GM18511 (cell line): Measurements from ENCODE around the gene MYBPC2.
A peak's percentile ranks its signal among the peaks of the same experiment; 100 is the strongest.

Experiments
- ATAC-seq: cut with Tn5 transposase; IDR thresholded peaks from one replicate; pipeline ENCODE4 v1.9.1; 2021; ENCODE audit warnings: mild to moderate bottlenecking, moderate library complexity; ENCODE audit not compliant: unreplicated experiment

Gene MYBPC2

GRCh38 chr19:50409347-50409746 is 23.3 kb upstream of the MYBPC2 start:
- no peak for ATAC-seq

- no peak for ATAC-seq
Observed at GRCh38 chr19:50410109-50410508, 22.6 kb upstream of the MYBPC2 start.

GRCh38 chr19:50412419-50412818 is 20.3 kb upstream of the MYBPC2 start:
- no peak for ATAC-seq

GRCh38 chr19:50413096-50413495 is 19.6 kb upstream of the MYBPC2 start:
- ATAC-seq = no peak

- ATAC-seq = no peak
Observed at GRCh38 chr19:50413531-50413930, 19.2 kb upstream of the MYBPC2 start.

- peak; percentile 41 for ATAC-seq
Observed at GRCh38 chr19:50414864-50415660, 17.6 kb upstream of the MYBPC2 start.

GRCh38 chr19:50415661-50416033 is 17.0 kb upstream of the MYBPC2 start:
- ATAC-seq = peak; percentile 64

GRCh38 chr19:50416034-50416977 is 16.4 kb upstream of the MYBPC2 start:
- ATAC-seq = no peak

GRCh38 chr19:50417111-50418081 is 15.3 kb upstream of the MYBPC2 start:
- ATAC-seq = no peak

- ATAC-seq = no peak
Observed at GRCh38 chr19:50418176-50419021, 14.3 kb upstream of the MYBPC2 start, which contains the start of gene SPIB. TSS of gene SPIB (plus strand) at chr19:50418938. CDS start at chr19:50418963, 25 bp downstream.

- no peak for ATAC-seq
Observed at GRCh38 chr19:50419022-50419579, 13.6 kb upstream of the MYBPC2 start.

GRCh38 chr19:50419580-50420035 is 13.1 kb upstream of the MYBPC2 start:
- ATAC-seq = no peak

GRCh38 chr19:50420127-50420526 is 12.6 kb upstream of the MYBPC2 start:
- no peak for ATAC-seq

GRCh38 chr19:50420808-50421207 is 11.9 kb upstream of the MYBPC2 start:
- ATAC-seq = no peak

GRCh38 chr19:50422397-50423278 is 10.1 kb upstream of the MYBPC2 start:
- no peak for ATAC-seq

- ATAC-seq = no peak
Observed at GRCh38 chr19:50423279-50424113, 9.2 kb upstream of the MYBPC2 start.

GRCh38 chr19:50425581-50425980 is 7.1 kb upstream of the MYBPC2 start:
- ATAC-seq = no peak
